ENCODE data around the gene HIPK2. TPM values are rescaled to one million over a fixed set of nuclear protein-coding genes. Genes with fewer than 3 reads are reported as not detected.

HIPK2 gene
- total and polyA plus RNA-seq, 10 of the 15 experiments (the other 5 are each of a cell fraction or from before 2014, with no cell fraction given), result 1.7 to 39.0 (median 9.4) TPM

- peak; percentile 31 for TF ChIP-seq BCL3 (IDR thresholded peaks at IDR 0.05; ENCODE audit: borderline replicate concordance, insufficient read depth, low read depth, low read length, poor library complexity, severe bottlenecking)
- TF ChIP-seq SMAD1 (IDR thresholded peaks at IDR 0.05; ENCODE audit: low read depth, partially characterized antibody), result no peak
- TF ChIP-seq CBX3 (IDR thresholded peaks at IDR 0.05; ENCODE audit: borderline replicate concordance, low read depth), result no peak
- TF ChIP-seq EZH2 (IDR thresholded peaks at IDR 0.05; ENCODE audit: borderline replicate concordance, control insufficient read depth, low read depth, low read length), result no peak
- no peak for TF ChIP-seq ASH2L (IDR thresholded peaks at IDR 0.05; ENCODE audit: borderline replicate concordance, low read depth)
- TF ChIP-seq RUNX3 (IDR thresholded peaks at IDR 0.05; ENCODE audit: low read length), result peak; percentile 48
- TF ChIP-seq EED (IDR thresholded peaks at IDR 0.05; ENCODE audit: low read depth), result 0 out of 2 replicates have a peak, but pooled peaks have one; percentile 11
- TF ChIP-seq MXI1 (IDR thresholded peaks at IDR 0.05; ENCODE audit: low read depth, low read length), result no peak
- no peak for TF ChIP-seq SMAD5 (IDR thresholded peaks at IDR 0.05; ENCODE audit: low read depth)
- no peak for TF ChIP-seq ELK1 (IDR thresholded peaks at IDR 0.05; ENCODE audit: low read depth, low read length)
- TF ChIP-seq POLR2A (IDR thresholded peaks at IDR 0.05; ENCODE audit: low read depth, low read length), result peak; percentile 27; the same call in 1 of the 2 replicates
These were observed 77.9 kb downstream of the HIPK2 start (continued) for GRCh38 chr7:139699640-139700504.

All from GM12878 (cell line).